Fibroblast of pulmonary artery (primary cell): ENCODE measurements around the gene PASK.

Experiments used
- DNase-seq: peaks from one replicate; pipeline ENCODE4 v3.0.0-alpha.2; 2010; ENCODE audit warnings: low read depth
- H3K4me3 ChIP-seq: replicated peaks from 2 replicates; pipeline ENCODE4 v1.5.1; 2011; ENCODE audit warnings: low read depth, mild to moderate bottlenecking, control low read depth, low read length, moderate library complexity
- CTCF ChIP-seq: IDR thresholded peaks from 2 replicates; pipeline ENCODE4 v1.5.1; 2011; ENCODE audit warnings: mild to moderate bottlenecking, control low read depth, low read length, inconsistent platforms; ENCODE audit errors: missing control alignments

The PASK gene

DNA sequence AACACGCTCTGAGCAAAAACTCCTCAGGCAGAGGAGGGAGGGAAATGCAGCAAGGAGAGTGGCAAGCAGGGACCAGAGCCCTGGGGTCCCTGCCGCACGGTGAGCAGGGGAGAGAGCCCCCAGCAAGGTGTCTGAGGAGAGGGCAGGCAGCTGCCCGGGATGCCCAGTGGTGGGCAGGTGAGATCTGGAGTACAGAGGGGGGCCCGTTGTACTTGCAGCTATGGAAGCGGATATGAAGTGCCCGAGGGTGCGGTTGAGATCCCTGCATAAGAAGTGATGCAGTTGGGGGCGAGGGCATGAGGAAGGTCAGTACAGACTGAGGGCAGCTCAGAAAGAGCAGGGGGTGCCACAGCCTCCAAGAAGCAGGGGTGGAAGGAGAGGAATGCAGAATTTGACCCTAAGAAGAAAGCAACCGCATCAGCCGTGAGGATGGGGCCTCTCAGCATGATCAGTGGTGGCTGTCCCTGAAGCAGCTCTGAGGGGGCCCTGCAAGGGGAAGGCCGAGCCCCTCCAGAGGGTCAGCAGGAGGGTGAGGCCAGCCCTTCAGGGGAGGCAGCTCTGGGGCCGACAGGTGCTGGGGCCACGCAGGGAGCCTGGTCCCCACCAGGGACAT, 76.6 kb downstream of the PASK start:
- no peak overlapping the region for H3K4me3 ChIP-seq
- TF ChIP-seq CTCF: no peak
- no peak for DNase-seq

DNA sequence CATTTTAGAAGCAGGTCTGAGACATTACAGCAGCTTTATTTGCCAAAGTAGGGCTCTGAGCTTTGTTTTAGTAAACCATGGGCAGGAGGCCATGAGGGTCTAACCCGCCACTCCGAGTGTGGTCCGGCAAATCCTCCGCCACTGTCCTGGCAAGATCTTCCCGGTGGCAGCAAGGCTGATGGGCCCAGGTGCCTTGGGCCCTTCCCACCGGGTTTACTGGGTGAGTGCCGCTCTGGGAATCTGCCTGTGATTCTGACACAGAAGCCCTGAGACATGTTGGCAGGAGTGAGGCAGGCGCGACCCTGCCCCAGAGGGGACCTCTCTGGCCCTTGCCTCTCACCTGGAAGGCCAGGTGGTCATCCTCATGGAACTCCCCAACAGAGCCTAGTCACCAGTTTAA, 77.1 kb downstream of the PASK start:
- no peak for TF ChIP-seq CTCF
- no peak for DNase-seq
- H3K4me3 ChIP-seq: no peak overlapping the region

DNA sequence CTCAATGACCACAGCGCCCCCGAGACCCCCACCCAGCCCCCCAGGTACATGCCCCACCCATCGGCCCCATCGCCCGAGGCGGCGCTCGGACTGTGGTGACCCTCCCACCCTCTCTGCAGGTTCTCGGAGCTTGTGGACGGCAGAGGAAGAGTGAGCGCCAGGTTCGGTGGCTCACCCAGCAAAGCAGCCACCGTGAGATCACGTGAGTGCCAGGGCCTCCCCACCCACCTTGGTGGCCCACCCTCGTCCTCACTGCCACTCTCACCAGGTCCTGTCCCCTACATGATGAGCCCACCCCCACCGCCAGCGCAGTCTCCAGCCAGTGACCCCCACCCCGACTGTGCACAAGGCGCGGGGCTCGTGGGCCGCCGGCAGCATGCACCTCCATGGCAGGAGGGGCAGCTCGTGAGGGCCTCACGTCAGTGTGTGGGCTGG, 77.6 kb downstream of the PASK start:
- no peak overlapping the region for H3K4me3 ChIP-seq
- TF ChIP-seq CTCF: no peak
- no peak for DNase-seq

- no peak overlapping the region for H3K4me3 ChIP-seq
- no peak for TF ChIP-seq CTCF
- no peak for DNase-seq
Measured at GRCh38 chr2:241070811-241071676, 78.2 kb downstream of the PASK start.

DNA sequence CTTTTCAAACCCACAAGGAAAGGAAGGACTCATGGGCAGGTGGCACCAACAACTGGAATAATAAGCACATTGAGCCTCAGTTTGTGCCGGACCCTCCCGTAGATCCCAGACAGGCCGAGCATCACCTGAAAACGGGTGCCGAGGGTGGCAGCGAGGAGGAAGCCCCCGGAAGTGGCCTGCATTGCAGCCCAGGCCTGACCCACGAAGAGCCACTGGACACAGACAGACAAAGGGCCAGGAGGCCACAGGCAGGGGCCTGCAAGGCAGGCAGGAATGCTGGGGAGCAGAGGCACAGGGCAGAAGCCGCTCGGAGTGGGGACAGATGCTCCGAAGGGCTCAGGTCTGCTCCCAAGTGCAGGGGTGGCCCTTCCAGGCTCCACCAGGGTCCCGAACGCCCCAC, 78.9 kb downstream of the PASK start:
- no peak for TF ChIP-seq CTCF
- no peak overlapping the region for H3K4me3 ChIP-seq
- DNase-seq: no peak

DNA sequence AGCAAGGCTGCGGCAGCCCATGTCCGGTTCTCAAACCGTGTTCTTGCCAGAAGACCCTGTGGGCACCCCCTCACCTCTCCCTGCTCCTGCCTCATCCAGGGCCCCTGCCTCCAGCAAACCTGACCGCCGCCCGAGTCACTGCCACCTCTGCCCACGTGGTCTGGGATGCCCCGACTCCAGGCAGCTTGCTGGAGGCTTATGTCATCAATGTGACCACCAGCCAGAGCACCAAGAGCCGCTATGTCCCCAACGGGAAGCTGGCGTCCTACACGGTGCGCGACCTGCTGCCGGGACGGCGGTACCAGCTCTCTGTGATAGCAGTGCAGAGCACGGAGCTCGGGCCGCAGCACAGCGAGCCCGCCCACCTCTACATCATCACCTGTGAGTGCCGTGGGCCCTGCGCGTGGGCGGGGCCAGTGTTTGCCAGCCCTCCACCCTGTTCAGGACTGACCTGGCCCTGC, 79.4 kb downstream of the PASK start:
- no peak for DNase-seq
- no peak overlapping the region for H3K4me3 ChIP-seq
- TF ChIP-seq CTCF: no peak
